ENCODE results near the gene KRTAP5-11.
"Not testable (repeated sequence)": the region's sequence is repeated elsewhere in the genome, so short reads cannot be mapped to it uniquely, and the experiment has no call there.

KRTAP5-11 gene

DNA sequence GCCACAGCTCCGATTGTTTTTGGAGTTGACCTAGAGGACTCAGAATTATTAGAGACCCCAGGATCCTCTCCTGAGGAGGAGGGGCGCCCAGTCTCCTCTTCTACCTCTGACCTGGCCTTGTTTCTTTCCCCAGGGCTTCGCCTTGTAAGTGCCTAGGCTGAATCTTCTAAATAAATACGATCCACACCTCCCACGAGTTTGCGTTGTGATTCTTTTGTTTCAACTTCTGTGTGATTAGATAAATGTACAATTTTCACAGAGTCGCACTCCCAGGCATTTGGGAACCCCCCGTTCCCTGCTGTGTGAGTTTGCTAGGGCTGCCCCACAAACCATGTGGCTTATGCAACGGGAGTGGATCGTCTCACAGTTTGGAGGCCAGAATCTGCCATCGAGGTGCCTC, 43.7 kb downstream of the KRTAP5-11 start:
- H3K4me2 ChIP-seq (ENCODE audit: low read length), result no peak overlapping the region
- no peak overlapping the region for H2BK5ac ChIP-seq (ENCODE audit: low read length)
- no peaks in the 10 kb centered on the region for H3K79me1 ChIP-seq (ENCODE audit: low read length)
- no peak overlapping the region for H3K56ac ChIP-seq (ENCODE audit: low read length)
- no peak overlapping the region for H3K27ac ChIP-seq (ENCODE audit: low read depth, low read length)
- no peaks in the 10 kb centered on the region for H3K79me2 ChIP-seq (ENCODE audit: control insufficient read depth, insufficient read depth, low read length)
- H3K23ac ChIP-seq (ENCODE audit: low read length), result no peak overlapping the region
- H4K8ac ChIP-seq (ENCODE audit: low read depth, low read length), result no peak overlapping the region
- H3K27me3 ChIP-seq (ENCODE audit: insufficient read depth, low read length, poor library complexity), result no peaks in the 10 kb centered on the region
- H2BK15ac ChIP-seq (replicated peaks; ENCODE audit: low read depth), result no peak overlapping the region
- no peak overlapping the region for H2BK120ac ChIP-seq (ENCODE audit: low read depth, low read length)
- H3K4ac ChIP-seq (ENCODE audit: low read depth, low read length), result no peak overlapping the region
- no CpG with 5 or more reads among the region's 11 CpGs for WGBS (ENCODE audit: extremely low coverage, insufficient coverage, low lambda C conversion rate)
- H3K4me3 ChIP-seq (ENCODE audit: low read length), result no peak overlapping the region
- H2AK5ac ChIP-seq (ENCODE audit: low read length), result no peak overlapping the region
- no peak overlapping the region for H4K5ac ChIP-seq (ENCODE audit: low read length)
- no peaks in the 10 kb centered on the region for H3K4me1 ChIP-seq (ENCODE audit: control insufficient read depth, low read depth, low read length)
- DNase-seq, result no peak
- no peaks in the 10 kb centered on the region for H3K36me3 ChIP-seq (ENCODE audit: control insufficient read depth, insufficient read depth, low read length)
- H3K18ac ChIP-seq (ENCODE audit: low read length), result no peak overlapping the region
- no peak overlapping the region for H3K9ac ChIP-seq (ENCODE audit: low read length)

DNA sequence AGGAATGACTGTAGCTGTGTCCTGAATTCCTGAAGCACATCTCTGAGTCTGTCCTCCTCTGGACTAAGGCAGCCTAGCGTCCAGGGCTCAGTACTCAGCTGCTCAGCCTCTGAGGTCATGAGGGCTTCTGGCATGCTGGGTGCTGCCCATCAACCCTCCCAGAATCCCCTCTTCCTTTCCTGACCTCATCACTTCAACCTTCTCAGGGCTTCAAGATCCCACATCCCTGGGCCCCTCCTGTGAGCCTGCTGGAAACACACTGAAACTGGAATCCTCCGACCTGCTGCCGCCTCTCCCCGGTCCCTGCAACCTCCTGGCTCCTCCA, 44.0 kb downstream of the KRTAP5-11 start:
- H3K27me3 ChIP-seq (ENCODE audit: insufficient read depth, low read length, poor library complexity), result no peaks in the 10 kb centered on the region
- H3K79me1 ChIP-seq (ENCODE audit: low read length), result no peaks in the 10 kb centered on the region
- no peak overlapping the region for H3K18ac ChIP-seq (ENCODE audit: low read length)
- no peak overlapping the region for H3K27ac ChIP-seq (ENCODE audit: low read depth, low read length)
- no peak overlapping the region for H3K56ac ChIP-seq (ENCODE audit: low read length)
- no peak overlapping the region for H3K9ac ChIP-seq (ENCODE audit: low read length)
- no peak overlapping the region for H3K4me2 ChIP-seq (ENCODE audit: low read length)
- H2BK120ac ChIP-seq (ENCODE audit: low read depth, low read length), result no peak overlapping the region
- H2AK5ac ChIP-seq (ENCODE audit: low read length), result no peak overlapping the region
- no peak overlapping the region for H3K4me3 ChIP-seq (ENCODE audit: low read length)
- no peak overlapping the region for H4K8ac ChIP-seq (ENCODE audit: low read depth, low read length)
- H3K79me2 ChIP-seq (ENCODE audit: control insufficient read depth, insufficient read depth, low read length), result no peaks in the 10 kb centered on the region
- H4K5ac ChIP-seq (ENCODE audit: low read length), result no peak overlapping the region
- H2BK5ac ChIP-seq (ENCODE audit: low read length), result no peak overlapping the region
- DNase-seq, result peak; percentile 30
- no peak overlapping the region for H2BK15ac ChIP-seq (replicated peaks; ENCODE audit: low read depth)
- H3K4ac ChIP-seq (ENCODE audit: low read depth, low read length), result no peak overlapping the region
- no peak overlapping the region for H3K23ac ChIP-seq (ENCODE audit: low read length)
- H3K36me3 ChIP-seq (ENCODE audit: control insufficient read depth, insufficient read depth, low read length), result no peaks in the 10 kb centered on the region
- H3K4me1 ChIP-seq (ENCODE audit: control insufficient read depth, low read depth, low read length), result no peaks in the 10 kb centered on the region
- WGBS (ENCODE audit: extremely low coverage, insufficient coverage, low lambda C conversion rate), result no CpG with 5 or more reads among the region's 4 CpGs

DNA sequence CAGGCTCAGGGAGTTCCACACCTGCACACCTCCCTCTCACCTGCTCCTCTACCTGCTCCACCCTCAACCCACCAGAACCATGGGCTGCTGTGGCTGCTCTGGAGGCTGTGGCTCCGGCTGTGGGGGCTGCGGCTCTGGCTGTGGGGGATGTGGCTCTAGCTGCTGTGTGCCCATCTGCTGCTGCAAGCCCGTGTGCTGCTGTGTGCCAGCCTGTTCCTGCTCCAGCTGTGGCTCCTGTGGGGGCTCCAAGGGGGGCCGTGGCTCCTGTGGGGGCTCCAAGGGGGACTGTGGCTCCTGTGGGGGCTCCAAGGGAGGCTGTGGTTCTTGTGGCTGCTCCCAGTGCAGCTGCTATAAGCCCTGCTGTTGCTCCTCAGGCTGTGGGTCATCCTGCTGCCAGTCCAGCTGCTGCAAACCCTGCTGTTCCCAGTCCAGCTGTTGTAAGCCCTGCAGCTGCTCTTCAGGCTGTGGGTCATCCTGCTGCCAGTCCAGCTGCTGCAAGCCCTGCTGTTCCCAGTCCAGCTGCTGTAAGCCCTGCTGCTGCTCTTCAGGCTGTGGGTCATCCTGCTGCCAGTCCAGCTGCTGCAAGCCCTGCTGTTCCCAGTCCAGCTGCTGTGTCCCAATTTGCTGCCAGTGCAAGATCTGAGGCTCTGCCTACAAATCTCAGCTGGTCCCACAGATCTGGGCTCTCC, 44.6 kb downstream of the KRTAP5-11 start, which contains the start of gene KRTAP5-8:
Gene KRTAP5-8, plus strand, starts transcription at position 49 of the 689 bp plus-strand sequence. Its CDS starts 31 bp downstream, at position 80.
- not testable (repeated sequence) for H3K4me3 ChIP-seq (ENCODE audit: low read length); DNase-seq; H3K23ac ChIP-seq (ENCODE audit: low read length); H3K4ac ChIP-seq (ENCODE audit: low read depth, low read length); H2BK15ac ChIP-seq (replicated peaks; ENCODE audit: low read depth); H3K4me2 ChIP-seq (ENCODE audit: low read length); H3K4me1 ChIP-seq (ENCODE audit: control insufficient read depth, low read depth, low read length); H3K79me1 ChIP-seq (ENCODE audit: low read length); H2BK120ac ChIP-seq (ENCODE audit: low read depth, low read length); H3K9ac ChIP-seq (ENCODE audit: low read length); H4K8ac ChIP-seq (ENCODE audit: low read depth, low read length); H4K5ac ChIP-seq (ENCODE audit: low read length); H3K56ac ChIP-seq (ENCODE audit: low read length); H3K27ac ChIP-seq (ENCODE audit: low read depth, low read length); H3K27me3 ChIP-seq (ENCODE audit: insufficient read depth, low read length, poor library complexity); H3K79me2 ChIP-seq (ENCODE audit: control insufficient read depth, insufficient read depth, low read length); H2AK5ac ChIP-seq (ENCODE audit: low read length); H3K36me3 ChIP-seq (ENCODE audit: control insufficient read depth, insufficient read depth, low read length); H2BK5ac ChIP-seq (ENCODE audit: low read length); H3K18ac ChIP-seq (ENCODE audit: low read length)
- no CpG with 5 or more reads among the region's 4 CpGs for WGBS (ENCODE audit: extremely low coverage, insufficient coverage, low lambda C conversion rate)

DNA sequence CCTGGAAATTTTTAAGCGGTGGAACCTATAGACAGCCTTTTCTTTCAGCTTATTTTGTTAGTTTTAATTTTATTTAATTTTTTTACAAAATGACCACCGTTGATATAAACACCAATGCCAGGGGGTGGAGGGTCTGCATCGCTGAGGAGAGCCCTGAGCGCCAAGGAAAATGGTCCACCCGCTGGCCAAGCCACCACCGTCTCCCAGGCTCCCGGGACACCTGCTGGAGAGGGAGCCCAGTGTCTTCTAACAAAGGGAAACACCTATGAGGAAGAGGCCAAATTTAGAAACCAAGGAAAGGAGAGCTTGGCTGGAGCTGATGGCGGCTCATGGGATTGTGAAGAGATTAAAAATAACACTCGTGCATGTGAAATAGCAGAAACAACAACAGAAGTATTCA, 45.1 kb downstream of the KRTAP5-11 start:
- Histone ChIP-seq H3K4me3 (ENCODE audit: low read length) (no peak overlapping the region), H3K9ac (ENCODE audit: low read length) (no peak overlapping the region), H3K23ac (ENCODE audit: low read length) (no peak overlapping the region), H2BK15ac (replicated peaks; ENCODE audit: low read depth) (no peak overlapping the region), H3K4me2 (ENCODE audit: low read length) (no peak overlapping the region), H3K56ac (ENCODE audit: low read length) (no peak overlapping the region), H4K8ac (ENCODE audit: low read depth, low read length) (no peak overlapping the region), H3K79me2 (ENCODE audit: control insufficient read depth, insufficient read depth, low read length) (no peaks in the 10 kb centered on the region), H2BK5ac (ENCODE audit: low read length) (no peak overlapping the region), H3K27ac (ENCODE audit: low read depth, low read length) (no peak overlapping the region), H3K27me3 (ENCODE audit: insufficient read depth, low read length, poor library complexity) (no peaks in the 10 kb centered on the region), H3K79me1 (ENCODE audit: low read length) (no peaks in the 10 kb centered on the region), H3K4ac (ENCODE audit: low read depth, low read length) (no peak overlapping the region), H3K4me1 (ENCODE audit: control insufficient read depth, low read depth, low read length) (no peaks in the 10 kb centered on the region), H3K18ac (ENCODE audit: low read length) (no peak overlapping the region), H2AK5ac (ENCODE audit: low read length) (no peak overlapping the region), H4K5ac (ENCODE audit: low read length) (no peak overlapping the region), H3K36me3 (ENCODE audit: control insufficient read depth, insufficient read depth, low read length) (no peaks in the 10 kb centered on the region), H2BK120ac (ENCODE audit: low read depth, low read length) (no peak overlapping the region)
- DNase-seq, result no peak
- no CpG with 5 or more reads among the region's 9 CpGs for WGBS (ENCODE audit: extremely low coverage, insufficient coverage, low lambda C conversion rate)

DNA sequence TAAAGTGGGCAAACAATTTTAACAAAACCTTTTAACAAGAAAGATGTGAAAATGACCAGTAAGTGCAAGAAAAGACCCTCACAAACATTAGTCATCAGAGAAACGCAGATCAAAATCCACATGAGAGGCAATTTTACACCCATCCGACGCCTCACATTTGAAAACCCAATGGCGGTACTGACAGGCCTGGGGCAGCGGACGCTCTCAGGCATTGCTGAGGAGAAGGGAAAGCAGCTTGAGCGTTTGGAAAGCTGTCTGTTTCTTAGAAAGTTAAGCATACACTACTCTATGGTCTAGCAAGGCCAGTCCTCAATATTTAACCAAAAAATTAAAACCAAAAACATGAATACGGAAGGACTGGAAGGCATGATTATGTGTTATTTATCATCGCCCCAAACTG, 46.9 kb downstream of the KRTAP5-11 start:
- no peak overlapping the region for H3K9ac ChIP-seq (ENCODE audit: low read length)
- H3K27me3 ChIP-seq (ENCODE audit: insufficient read depth, low read length, poor library complexity), result no peaks in the 10 kb centered on the region
- WGBS (ENCODE audit: extremely low coverage, insufficient coverage, low lambda C conversion rate), result no CpG with 5 or more reads among the region's 9 CpGs
- no peak overlapping the region for H2AK5ac ChIP-seq (ENCODE audit: low read length)
- H3K27ac ChIP-seq (ENCODE audit: low read depth, low read length), result no peak overlapping the region
- no peak overlapping the region for H4K8ac ChIP-seq (ENCODE audit: low read depth, low read length)
- H3K79me1 ChIP-seq (ENCODE audit: low read length), result no peaks in the 10 kb centered on the region
- H4K5ac ChIP-seq (ENCODE audit: low read length), result no peak overlapping the region
- H3K4ac ChIP-seq (ENCODE audit: low read depth, low read length), result no peak overlapping the region
- no peak overlapping the region for H3K23ac ChIP-seq (ENCODE audit: low read length)
- no peak overlapping the region for H3K4me3 ChIP-seq (ENCODE audit: low read length)
- H2BK5ac ChIP-seq (ENCODE audit: low read length), result no peak overlapping the region
- no peak overlapping the region for H3K18ac ChIP-seq (ENCODE audit: low read length)
- H2BK120ac ChIP-seq (ENCODE audit: low read depth, low read length), result no peak overlapping the region
- H3K4me1 ChIP-seq (ENCODE audit: control insufficient read depth, low read depth, low read length), result no peaks in the 10 kb centered on the region
- H3K36me3 ChIP-seq (ENCODE audit: control insufficient read depth, insufficient read depth, low read length), result no peaks in the 10 kb centered on the region
- no peak overlapping the region for H2BK15ac ChIP-seq (replicated peaks; ENCODE audit: low read depth)
- DNase-seq, result no peak
- no peak overlapping the region for H3K56ac ChIP-seq (ENCODE audit: low read length)
- no peaks in the 10 kb centered on the region for H3K79me2 ChIP-seq (ENCODE audit: control insufficient read depth, insufficient read depth, low read length)
- H3K4me2 ChIP-seq (ENCODE audit: low read length), result no peak overlapping the region
